OCI-LY7 (cell line): Measurements from ENCODE around the gene SRXN1. TPM values are rescaled to one million over a fixed set of nuclear protein-coding genes. Genes with fewer than 3 reads are reported as not detected.

Experiments
- BruUV-seq: library from RNA; stranded (reverse); fragments of 400-500 nt; replicated peaks from 2 replicates; lab custom pipeline; 2021; lab: Mats Ljungman, UMichigan
- CTCF ChIA-PET: fragments of 300-600 bp; sonication (Branson Sonifier 250); formaldehyde crosslinking; loops from one replicate; lab custom pipeline; 2022; ENCODE audit warnings: antibody characterized with exemption; ENCODE audit not compliant: unreplicated experiment; lab: Charles Lee
- POLR2A ChIA-PET: fragments of 300-600 bp; sonication (Branson Sonifier 250); formaldehyde crosslinking; loops from one replicate; lab custom pipeline; 2022; ENCODE audit warnings: antibody characterized with exemption; lab: Charles Lee
- DNase-seq: peaks from one replicate; pipeline ENCODE4 v3.0.0-alpha.2; 2015; ENCODE audit warnings: low spot score
- H2AFZ ChIP-seq: fragments of 200-600 bp; sonication (generic), shearing (Covaris generic); 2 replicates; pipeline ENCODE4 v1.6.1; 2014; ENCODE audit warnings: mild to moderate bottlenecking, antibody characterized with exemption, low read length, moderate library complexity
- H3K27ac ChIP-seq: fragments of 200-600 bp; sonication (generic); 2 replicates; pipeline ENCODE4 v1.5.1; 2014; ENCODE audit warnings: mixed run types, low read depth, mild to moderate bottlenecking, moderate library complexity, low read length, inconsistent platforms; ENCODE audit not compliant: poor library complexity, severe bottlenecking
- H3K36me3 ChIP-seq: fragments of 200-600 bp; sonication (generic); 2 replicates; pipeline ENCODE4 v1.6.1; 2014; ENCODE audit warnings: mild to moderate bottlenecking, antibody characterized with exemption, low read length, moderate library complexity, mixed read lengths; ENCODE audit not compliant: insufficient read depth
- H3K4me1 ChIP-seq: fragments of 200-600 bp; sonication (generic); 2 replicates; pipeline ENCODE4 v1.5.1; 2014; ENCODE audit warnings: mild to moderate bottlenecking, low read length; ENCODE audit not compliant: insufficient read depth, poor library complexity, severe bottlenecking
- H3K4me2 ChIP-seq: fragments of 200-600 bp; sonication (generic); 2 replicates; pipeline ENCODE4 v1.6.1; 2014; ENCODE audit warnings: mild to moderate bottlenecking, low read length
- H3K4me3 ChIP-seq: fragments of 200-600 bp; sonication (generic); 2 replicates; pipeline ENCODE4 v1.5.1; 2014; ENCODE audit warnings: mild to moderate bottlenecking, low read depth, low read length; ENCODE audit not compliant: poor library complexity, severe bottlenecking
- H3K79me2 ChIP-seq: fragments of 200-600 bp; sonication (generic); 2 replicates; pipeline ENCODE4 v1.6.1; 2016; ENCODE audit warnings: low read depth, mild to moderate bottlenecking, low read length, moderate library complexity, mixed read lengths; ENCODE audit not compliant: insufficient read depth
- H3K9me2 ChIP-seq: fragments of 200-600 bp; sonication (generic); 2 replicates; pipeline ENCODE4 v1.6.1; 2016; ENCODE audit warnings: mild to moderate bottlenecking, low read length, mixed read lengths; ENCODE audit not compliant: insufficient read depth
- H3K9me3 ChIP-seq: fragments of 200-600 bp; sonication (generic); 2 replicates; pipeline ENCODE4 v1.6.1; 2014; ENCODE audit warnings: mild to moderate bottlenecking, mixed run types, low read length, mixed read lengths
- H4K20me1 ChIP-seq: fragments of 200-600 bp; sonication (generic); 2 replicates; pipeline ENCODE4 v1.6.1; 2014; ENCODE audit warnings: mild to moderate bottlenecking, antibody characterized with exemption, low read length, moderate library complexity, mixed read lengths; ENCODE audit not compliant: insufficient read depth
- CTCF ChIP-seq: fragments of 200-600 bp; sonication (generic); conservative IDR thresholded peaks from 2 replicates; pipeline ENCODE4 v1.5.1; 2014; ENCODE audit warnings: mild to moderate bottlenecking, antibody characterized with exemption, low read length, moderate library complexity, mixed read lengths
- EZH2phosphoT487 ChIP-seq: fragments of 200-600 bp; sonication (generic); IDR thresholded peaks from 2 replicates; pipeline ENCODE4 v1.6.1; 2018; ENCODE audit warnings: low read depth, borderline replicate concordance, mild to moderate bottlenecking, mixed run types, antibody characterized with exemption, low read length, moderate library complexity, mixed read lengths
- intact Hi-C: fragments of 100-400 bp; cut with micrococcal nuclease; formaldehyde crosslinking; loops from one replicate; pipeline ENCODE4 v1.10.0; 2022; ENCODE audit not compliant: unreplicated experiment
- total RNA-seq, 2 experiments: library from RNA; depleted of rRNA in 1 of 2; stranded (reverse); fragments of >200 nt in 1 of 2; shearing (Covaris generic) in 1 of 2; gene quantifications; 2 replicates each; pipeline ENCODE4 v1.2.3, GENCODE V29; 2014 to 2022

The SRXN1 gene
- total RNA-seq, 2 experiments from 2014 or later: 18.6 to 19.8 TPM

DNA sequence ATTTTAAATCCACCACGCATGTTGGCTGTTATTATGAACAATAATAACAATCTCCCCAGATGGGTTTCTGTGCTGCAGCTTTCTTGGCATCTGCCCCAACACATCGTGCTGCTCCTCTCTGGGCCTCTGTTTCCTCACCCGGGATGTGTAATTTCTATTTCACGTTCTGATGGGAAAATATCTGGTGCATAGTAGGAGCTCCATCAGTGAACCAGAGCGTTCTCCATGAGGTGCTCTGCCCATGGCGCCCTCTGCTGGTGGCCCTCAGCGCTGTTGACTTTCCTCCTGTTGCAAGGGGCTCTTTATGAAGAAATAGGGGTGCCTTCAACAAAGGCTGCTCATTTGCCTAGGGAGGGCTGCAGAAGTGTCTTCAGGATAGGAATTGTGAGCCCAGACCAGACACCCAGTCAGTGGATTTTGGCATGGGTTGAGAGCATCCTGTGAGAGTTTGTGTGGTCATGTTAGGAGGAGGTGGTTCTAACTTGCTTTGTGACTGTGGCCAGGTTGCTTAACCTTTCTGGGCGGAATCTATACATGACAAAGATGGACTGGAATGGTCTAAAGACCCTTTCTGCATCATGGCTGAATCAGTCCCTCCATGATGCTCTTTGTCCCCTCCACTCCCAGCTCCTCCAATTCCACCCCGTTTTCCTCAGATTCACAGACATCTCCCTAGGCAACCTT, 14.5 kb upstream of the SRXN1 start:
- no peaks in the 10 kb centered on the region for H4K20me1 ChIP-seq
- peak; percentile 55 for DNase-seq
- no peaks in the 10 kb centered on the region for H3K36me3 ChIP-seq
- no peak overlapping the region for H3K4me3 ChIP-seq
- no peaks in the 10 kb centered on the region for H3K79me2 ChIP-seq
- CTCF ChIA-PET: no interaction called here
- no TSS peak for BruUV-seq
- intact Hi-C loops: loop anchor here (5.0 kb wide), 1 partner anchor 105 kb away; no protein-coding TSS in a partner anchor
- H3K9me3 ChIP-seq: no peaks in the 10 kb centered on the region
- H3K27ac ChIP-seq: no peak overlapping the region
- H3K4me2 ChIP-seq: no peak overlapping the region
- peak; percentile 95 for TF ChIP-seq CTCF
- TF ChIP-seq EZH2phosphoT487: no peak
- H3K4me1 ChIP-seq: peaks cover 13% of the 10 kb centered on the region
- POLR2A ChIA-PET: interaction anchor here (0.6 to 1.0 kb wide), 3 partner anchors 15 to 180 kb away, joined by 3 to 9 read pairs (median 4); partner anchors contain the start of gene SRXN1
- H3K9me2 ChIP-seq: no peaks in the 10 kb centered on the region
- H2AFZ ChIP-seq: no peak overlapping the region

DNA sequence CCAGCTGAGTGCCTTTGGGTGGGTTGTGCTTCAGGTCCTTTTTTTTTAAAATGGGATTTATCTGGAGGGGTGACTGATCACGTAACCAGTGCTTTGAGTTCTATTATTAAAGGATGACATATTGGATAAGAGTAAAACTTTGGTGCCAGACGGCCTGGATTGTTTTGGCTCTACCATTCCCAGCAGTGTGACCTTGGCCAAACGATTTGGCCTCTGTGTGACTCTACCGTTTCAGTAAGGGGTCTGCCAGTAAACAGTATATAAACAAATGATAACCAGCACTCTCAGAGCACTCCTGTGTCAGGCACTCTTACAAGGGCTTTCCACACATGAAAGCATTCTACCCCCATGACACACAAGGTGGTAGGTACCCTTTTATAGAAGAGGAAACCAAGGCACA, 13.9 kb upstream of the SRXN1 start:
- BruUV-seq: no TSS peak
- H3K4me3 ChIP-seq: no peak overlapping the region
- TF ChIP-seq CTCF (no peak), EZH2phosphoT487 (no peak)
- H3K9me2 ChIP-seq: no peaks in the 10 kb centered on the region
- H3K36me3 ChIP-seq: no peaks in the 10 kb centered on the region
- ChIA-PET CTCF (no interaction called here), POLR2A (interaction anchor here (0.6 to 1.0 kb wide), 3 partner anchors 14 to 180 kb away, joined by 3 to 9 read pairs (median 4); partner anchors contain the start of gene SRXN1)
- intact Hi-C loops: loop anchor here (5.0 kb wide), 1 partner anchor 105 kb away; no protein-coding TSS in a partner anchor
- H3K4me1 ChIP-seq: peaks cover 13% of the 10 kb centered on the region
- DNase-seq: no peak
- H3K27ac ChIP-seq: no peak overlapping the region
- no peak overlapping the region for H2AFZ ChIP-seq
- H3K4me2 ChIP-seq: no peak overlapping the region
- no peaks in the 10 kb centered on the region for H4K20me1 ChIP-seq
- H3K79me2 ChIP-seq: no peaks in the 10 kb centered on the region
- H3K9me3 ChIP-seq: no peaks in the 10 kb centered on the region

- no peak for TF ChIP-seq EZH2phosphoT487
- no peak for TF ChIP-seq CTCF
- intact Hi-C loops: loop anchor here (5.0 kb wide), 1 partner anchor 103 kb away; no protein-coding TSS in a partner anchor
- POLR2A ChIA-PET: no interaction called here
These were observed 12.3 kb upstream of the SRXN1 start for GRCh38 chr20:665276-665675.

More at GRCh38 chr20:665276-665675, 12.3 kb upstream of the SRXN1 start:
- Histone ChIP-seq H3K36me3 (no peaks in the 10 kb centered on the region), H4K20me1 (no peaks in the 10 kb centered on the region), H2AFZ (no peak overlapping the region), H3K9me3 (no peaks in the 10 kb centered on the region), H3K4me1 (peaks cover 22% of the 10 kb centered on the region), H3K27ac (no peak overlapping the region), H3K9me2 (no peaks in the 10 kb centered on the region), H3K4me2 (0 out of 2 replicates have a peak overlapping the region, but pooled peaks have one; percentile 6), H3K4me3 (no peak overlapping the region), H3K79me2 (no peaks in the 10 kb centered on the region)
- CTCF ChIA-PET: no interaction called here
- BruUV-seq: no TSS peak
- DNase-seq: peak; percentile 23
